Posterior vena cava (tissue), 2 donors: ENCODE data around the gene MTFMT. TPM values are rescaled to one million over a fixed set of nuclear protein-coding genes. Genes with fewer than 3 reads are reported as not detected.
"Not testable (repeated sequence)": the region's sequence is repeated elsewhere in the genome, so short reads cannot be mapped to it uniquely, and the experiment has no call there.

Experiments
- DNase-seq: peaks from one replicate; pipeline ENCODE4 v3.0.0-alpha.2; 2020; ENCODE audit warnings: low spot score
- intact Hi-C, 2 donors: fragments of 100-400 bp; cut with DNase I; formaldehyde crosslinking; loops; one replicate each; pipeline versions ENCODE4 v1.14.1 to v1.14.2; 2022 to 2023
- long read RNA-seq, 2 donors: library from polyadenylated mRNA; unstranded; transcript quantifications; one replicate each; pipeline ENCODE4 v2.0.0, GENCODE V29; 2020 to 2021
- total RNA-seq, 2 donors: library from RNA; stranded (reverse); fragmentation: NEBNext Ultra II Directional; extraction: Animal tissue kit (Norgen Biotek cat#: 25700); gene quantifications; one replicate each; pipeline ENCODE4 v1.2.1, GENCODE V29; 2021
- donor health status: DM: yes; HTN: yes; CAD: no.
- donor health status: DM: yes; HTN: yes; CAD: no.

Gene MTFMT
- total RNA-seq = 10 to 100 TPM; 14.9 to 20.0 TPM
- long read RNA-seq, donor 1, partial matches to known transcripts = 0 of 5 reads
- long read RNA-seq, donor 1, other reads (novel, unspliced or antisense) = 2 of 5 reads
- long read RNA-seq, donor 2, transcript MTFMT-201 (9 exons, 2,734 nt) = major isoform, 21 of 28 reads
- long read RNA-seq, donor 2, partial matches to known transcripts = 1 of 28 reads
- long read RNA-seq, donor 2, other reads (novel, unspliced or antisense) = 6 of 28 reads

DNA sequence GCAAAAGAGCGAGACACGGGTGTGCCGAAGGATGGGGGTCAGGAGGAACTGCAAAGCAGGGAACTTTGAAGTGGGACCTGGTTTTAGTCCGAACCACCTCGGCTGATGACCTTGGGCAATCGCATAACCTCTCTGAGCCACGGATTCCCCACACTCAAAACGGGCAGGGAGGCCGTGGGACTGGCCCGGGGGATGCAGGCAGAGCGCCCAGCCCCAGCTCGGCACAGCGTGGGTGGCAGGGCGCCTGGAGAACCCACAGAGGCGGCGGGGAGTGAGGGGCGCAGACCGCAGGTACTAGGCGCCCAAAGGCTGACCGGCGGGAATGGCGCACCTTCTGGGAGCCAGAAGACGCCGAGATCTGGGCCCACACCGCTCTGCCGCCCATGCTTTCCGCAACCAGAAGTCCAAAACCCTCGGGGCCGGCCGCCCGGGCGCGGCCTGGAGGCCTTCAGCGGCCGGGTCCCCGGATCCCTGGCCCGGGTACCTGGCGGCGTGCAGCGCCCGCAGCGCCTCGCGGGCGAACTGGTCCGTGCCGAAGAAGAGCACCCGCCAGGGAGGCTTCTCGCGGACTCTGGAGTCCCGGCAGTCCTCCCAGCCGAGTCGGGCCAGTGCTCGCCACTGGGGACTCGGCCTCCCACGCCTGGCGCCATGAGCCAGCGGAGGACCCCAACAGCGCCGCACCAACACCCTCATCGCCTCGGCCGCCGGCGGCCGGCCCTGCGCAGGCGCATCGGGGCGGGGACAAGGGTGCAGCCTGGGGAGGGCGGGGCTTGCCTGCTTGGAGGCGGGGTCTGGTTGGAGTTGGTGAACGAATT, at the start of gene MTFMT:
TSS of gene MTFMT (minus strand) at position 719 of the 815 bp plus-strand sequence. CDS start at position 693, 26 bp downstream.
- DNase-seq = peak; percentile 97
- intact Hi-C loops = no loop called here

DNA sequence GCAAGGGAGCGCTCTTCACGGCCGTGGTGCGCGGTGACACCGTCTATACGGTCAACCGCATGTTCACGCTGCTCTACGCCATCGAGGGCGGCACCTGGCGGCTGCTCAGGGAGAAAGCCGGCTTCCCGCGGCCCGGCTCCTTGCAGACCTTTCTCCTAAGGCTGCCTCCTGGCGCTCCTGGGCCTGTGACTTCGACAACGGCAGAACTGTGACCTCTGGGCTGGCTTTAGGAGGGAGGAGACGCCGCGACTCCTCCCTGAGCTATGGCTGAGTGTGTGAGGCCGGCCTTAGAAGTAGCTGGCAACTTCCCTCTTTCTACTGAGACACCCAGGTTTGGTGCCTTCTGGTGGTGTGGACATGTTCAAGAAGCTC, 48.5 kb upstream of the MTFMT start:
- intact Hi-C loops = no loop called here
- DNase-seq = peak; percentile 87

DNA sequence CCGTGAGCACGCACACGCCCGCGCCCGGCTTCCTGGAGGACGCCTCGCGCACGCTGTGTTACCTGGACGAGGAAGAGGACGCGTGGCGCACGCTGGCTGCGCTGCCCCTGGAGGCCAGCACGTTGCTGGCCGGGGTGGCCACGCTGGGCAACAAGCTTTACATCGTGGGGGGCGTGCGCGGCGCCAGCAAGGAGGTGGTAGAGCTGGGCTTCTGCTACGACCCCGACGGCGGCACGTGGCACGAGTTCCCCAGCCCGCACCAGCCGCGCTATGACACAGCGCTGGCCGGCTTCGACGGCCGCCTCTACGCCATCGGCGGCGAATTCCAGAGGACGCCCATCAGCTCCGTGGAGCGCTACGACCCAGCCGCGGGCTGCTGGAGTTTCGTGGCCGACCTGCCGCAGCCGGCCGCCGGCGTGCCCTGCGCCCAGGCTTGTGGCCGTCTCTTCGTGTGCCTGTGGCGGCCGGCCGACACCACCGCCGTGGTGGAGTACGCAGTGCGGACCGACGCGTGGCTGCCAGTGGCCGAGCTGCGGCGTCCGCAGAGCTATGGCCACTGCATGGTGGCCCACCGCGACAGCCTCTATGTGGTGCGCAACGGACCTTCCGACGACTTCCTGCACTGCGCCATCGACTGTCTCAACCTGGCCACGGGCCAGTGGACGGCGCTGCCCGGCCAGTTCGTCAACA, 48.0 kb upstream of the MTFMT start:
- DNase-seq = no peak

DNA sequence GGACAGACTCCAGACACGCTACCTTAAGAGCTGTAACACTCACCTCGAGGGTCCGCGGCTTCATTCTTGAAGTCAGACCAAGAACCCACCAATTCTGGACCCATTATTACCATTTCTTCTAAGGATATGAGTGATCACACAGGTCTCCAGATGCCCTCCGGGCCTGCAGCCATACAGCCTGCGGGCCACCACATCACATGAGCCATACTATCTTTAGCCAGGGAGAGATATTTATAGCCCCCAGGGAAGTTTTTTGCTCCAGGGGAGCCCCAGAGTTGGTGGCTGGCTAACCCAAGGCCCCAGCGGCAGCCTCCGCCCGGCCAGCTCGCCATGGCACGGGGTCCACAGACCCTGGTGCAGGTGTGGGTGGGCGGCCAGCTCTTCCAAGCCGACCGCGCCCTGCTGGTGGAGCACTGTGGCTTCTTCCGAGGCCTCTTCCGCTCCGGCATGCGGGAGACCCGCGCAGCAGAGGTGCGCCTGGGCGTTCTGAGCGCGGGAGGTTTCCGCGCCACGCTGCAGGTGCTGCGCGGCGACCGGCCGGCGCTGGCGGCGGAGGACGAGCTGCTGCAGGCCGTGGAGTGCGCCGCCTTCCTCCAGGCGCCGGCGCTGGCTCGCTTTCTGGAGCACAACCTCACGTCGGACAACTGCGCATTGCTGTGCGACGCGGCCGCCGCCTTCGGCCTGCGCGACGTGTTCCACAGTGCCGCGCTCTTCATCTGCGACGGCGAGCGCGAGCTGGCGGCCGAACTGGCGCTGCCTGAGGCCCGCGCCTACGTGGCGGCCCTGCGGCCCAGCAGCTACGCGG, 47.2 kb upstream of the MTFMT start, which contains the start of gene KBTBD13:
TSS of gene KBTBD13 (plus strand) at position 261 of the 805 bp plus-strand sequence. CDS start at position 331, 70 bp downstream.
- intact Hi-C loops = no loop called here
- no peak for DNase-seq

More for the DNA sequence above, 48.0 kb upstream of the MTFMT start:
- intact Hi-C loops = no loop called here

DNA sequence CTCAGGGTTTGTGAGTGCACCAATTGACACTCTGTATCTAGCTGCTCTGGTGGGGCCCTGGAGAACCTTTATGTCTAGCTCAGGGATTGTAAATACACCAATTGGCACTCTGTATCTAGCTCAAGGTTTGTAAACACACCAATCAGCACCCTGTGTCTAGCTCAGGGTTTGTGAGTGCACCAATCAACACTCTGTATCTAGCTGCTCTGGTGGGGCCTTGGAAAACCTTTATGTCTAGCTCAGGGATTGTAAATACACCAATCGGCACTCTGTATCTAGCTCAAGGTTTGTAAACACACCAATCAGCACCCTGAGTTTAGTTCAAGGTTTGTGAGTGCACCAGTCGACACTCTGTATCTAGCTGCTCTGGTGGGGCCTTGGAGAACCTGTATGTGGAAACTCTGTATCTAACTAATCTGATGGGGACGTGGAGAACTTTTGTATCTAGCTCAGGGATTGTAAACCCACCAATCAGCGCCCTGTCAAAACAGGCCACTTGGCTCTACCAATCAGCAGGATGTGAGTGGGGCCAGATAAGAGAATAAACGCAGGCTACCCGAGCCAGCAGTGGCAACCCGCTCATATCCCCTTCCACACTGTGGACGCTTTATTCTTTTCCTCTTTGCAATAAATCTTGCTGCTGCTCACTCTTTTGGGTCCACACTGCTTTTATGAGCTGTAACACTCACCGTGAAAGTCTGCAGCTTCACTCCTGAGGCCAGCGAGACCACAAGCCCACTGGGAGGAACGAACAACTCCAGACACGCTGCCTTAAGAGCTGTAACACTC, 46.4 kb upstream of the MTFMT start:
- intact Hi-C loops, DNase-seq: not testable (repeated sequence)

DNA sequence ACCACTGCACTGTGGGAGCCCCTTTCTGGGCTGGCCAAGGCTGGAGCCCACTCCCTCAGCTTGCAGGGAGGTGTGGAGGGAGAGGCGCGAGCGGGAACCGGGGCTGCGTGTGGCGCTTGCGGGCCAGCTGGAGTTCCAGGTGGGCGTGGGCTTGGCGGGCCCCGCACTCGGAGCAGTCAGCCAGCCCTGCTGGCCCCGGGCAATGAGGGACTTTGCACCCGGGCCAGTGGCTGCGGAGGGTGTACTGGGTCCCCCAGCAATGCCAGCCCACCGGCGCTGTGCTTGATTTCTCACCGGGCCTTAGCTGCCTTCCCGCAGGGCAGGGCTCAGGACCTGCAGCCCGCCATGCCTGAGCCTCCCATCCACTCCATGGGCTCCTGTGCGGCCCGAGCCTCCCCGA, 45.5 kb upstream of the MTFMT start:
- intact Hi-C loops, DNase-seq: not testable (repeated sequence)

DNA sequence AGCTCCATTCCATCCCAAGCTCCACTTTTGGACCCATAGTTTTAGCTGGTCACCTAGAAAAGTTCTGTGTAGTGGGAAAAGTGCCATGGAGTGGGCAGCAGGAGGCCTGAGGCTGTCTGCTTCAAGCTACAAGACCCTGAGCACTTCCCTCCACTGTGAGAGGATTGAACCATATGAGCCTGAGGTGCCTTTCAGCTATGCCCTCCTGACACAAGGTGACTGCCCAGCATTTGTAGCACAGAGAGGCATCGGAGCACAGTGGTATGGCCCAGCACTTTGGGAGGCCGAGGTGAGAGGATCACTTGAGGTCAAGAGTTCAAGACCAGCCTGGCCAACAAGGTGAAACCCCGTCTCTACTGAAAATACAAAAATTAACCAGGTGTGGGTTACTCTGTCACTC, 43.2 kb upstream of the MTFMT start:
- intact Hi-C loops = no loop called here
- no peak for DNase-seq

DNA sequence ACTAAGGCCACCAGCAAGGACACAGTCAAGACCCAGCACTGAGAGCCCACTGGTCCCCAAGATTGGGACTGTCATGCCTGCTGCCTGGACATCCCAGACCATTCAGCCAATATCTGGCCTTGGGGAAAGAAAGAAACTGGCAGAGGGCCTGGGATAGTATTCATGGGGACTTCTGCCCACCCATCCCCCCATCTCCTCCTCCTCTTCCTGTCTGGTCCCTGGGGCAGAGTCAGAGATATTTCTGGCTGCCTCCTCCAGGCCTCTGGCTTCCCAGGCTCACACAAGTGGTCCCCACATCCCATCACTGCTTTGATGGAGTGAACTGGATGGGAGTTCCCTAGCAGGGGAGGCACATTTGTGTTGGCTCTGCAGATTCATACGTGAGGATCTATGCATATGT, 42.6 kb upstream of the MTFMT start:
- intact Hi-C loops = no loop called here
- no peak for DNase-seq

DNA sequence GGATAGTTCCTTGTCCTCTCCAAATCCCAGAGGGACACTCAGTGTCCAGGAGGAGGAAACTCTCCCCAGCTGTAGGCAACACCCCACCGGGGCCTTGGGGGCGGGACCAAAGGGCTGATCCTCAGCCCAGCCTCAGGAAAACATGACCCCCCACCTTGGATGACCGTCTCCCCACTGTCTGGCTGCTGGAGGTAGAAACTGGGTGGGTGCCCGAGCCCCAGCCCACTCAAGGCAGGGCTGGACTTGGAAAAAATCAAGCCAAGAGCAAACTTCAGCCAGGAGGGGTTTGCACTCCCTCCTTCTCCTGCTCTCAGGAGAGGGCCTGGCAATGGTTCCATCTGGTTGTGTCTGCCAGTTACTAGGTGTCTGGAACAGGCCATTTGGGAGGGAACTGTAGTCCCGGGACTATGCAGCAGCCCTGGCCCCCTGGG, 42.0 kb upstream of the MTFMT start:
- no peak for DNase-seq
- intact Hi-C loops = no loop called here

DNA sequence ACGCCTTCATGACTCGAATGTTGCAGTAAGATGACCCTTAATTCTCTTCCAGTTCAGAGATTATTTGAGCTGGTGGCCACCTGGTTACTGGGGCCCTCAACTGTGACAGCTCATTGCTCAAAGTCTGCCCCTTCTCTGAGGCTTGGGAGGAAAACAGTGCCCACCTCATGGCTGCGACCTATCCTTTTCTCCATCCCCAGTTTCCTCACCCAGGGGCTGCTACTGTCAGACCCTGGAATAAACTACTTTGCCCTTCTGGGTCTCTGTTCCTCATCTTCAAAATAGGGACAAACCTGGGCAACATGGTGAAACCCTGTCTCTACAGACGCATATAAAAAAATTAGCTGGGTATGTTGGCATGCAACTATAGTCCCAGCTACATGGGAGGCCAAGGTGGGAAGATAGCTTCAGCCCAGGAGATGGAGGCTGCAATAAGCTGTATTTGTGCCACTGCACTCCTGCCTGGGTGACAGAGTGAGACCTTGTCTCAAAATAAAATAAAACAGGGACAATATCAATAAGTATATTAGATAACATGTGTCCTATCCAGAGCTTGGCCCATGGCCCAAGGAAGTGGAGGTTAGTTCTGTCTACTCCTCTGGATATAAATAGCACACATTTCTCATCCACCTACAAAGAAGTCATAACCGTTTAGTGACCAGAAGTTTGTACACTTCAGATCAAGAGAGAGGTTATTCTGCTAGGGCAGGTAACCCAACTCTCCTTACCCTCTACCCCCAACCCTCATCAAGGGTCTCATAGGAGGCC, 40.5 kb upstream of the MTFMT start:
- DNase-seq = no peak
- intact Hi-C loops = no loop called here

DNA sequence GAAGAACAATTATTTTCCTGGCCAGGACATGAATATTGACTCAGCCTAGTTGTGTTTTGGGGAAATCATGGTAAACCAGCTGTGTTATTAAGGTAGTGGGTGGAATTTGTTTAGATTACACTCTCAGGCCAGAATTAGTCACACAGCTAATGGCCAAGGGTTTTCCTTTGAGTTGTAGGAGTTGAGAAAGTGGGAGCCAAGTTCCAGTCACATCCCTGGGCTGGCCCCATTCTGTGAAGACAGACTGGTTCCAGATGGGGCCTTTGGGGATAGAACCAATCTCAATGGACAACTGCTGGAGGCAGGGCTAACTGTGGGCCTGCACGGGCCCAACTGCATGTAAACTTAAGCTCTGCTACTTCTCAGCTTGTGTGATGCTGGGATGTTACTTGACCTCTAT, 39.7 kb upstream of the MTFMT start:
- intact Hi-C loops = no loop called here
- DNase-seq = no peak

DNA sequence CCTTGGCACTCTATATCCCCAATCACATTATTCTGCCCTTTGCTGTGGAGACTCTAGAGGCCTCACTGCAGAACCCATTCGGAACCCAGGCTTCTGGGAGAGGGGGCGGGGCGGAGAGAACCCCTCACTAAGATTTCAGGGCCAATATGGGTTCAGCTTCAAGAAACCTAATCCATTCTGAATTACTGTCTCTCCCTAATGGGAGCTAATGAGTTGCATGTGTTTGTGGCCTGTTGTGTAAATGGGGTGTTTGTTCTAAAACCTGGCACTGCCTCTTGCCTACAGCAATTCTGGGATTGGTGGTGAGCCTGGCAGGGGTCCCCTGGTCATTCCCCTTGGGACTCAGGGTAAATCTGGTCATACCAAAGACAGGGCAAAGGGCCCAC, 39.0 kb upstream of the MTFMT start:
- DNase-seq = no peak

DNA sequence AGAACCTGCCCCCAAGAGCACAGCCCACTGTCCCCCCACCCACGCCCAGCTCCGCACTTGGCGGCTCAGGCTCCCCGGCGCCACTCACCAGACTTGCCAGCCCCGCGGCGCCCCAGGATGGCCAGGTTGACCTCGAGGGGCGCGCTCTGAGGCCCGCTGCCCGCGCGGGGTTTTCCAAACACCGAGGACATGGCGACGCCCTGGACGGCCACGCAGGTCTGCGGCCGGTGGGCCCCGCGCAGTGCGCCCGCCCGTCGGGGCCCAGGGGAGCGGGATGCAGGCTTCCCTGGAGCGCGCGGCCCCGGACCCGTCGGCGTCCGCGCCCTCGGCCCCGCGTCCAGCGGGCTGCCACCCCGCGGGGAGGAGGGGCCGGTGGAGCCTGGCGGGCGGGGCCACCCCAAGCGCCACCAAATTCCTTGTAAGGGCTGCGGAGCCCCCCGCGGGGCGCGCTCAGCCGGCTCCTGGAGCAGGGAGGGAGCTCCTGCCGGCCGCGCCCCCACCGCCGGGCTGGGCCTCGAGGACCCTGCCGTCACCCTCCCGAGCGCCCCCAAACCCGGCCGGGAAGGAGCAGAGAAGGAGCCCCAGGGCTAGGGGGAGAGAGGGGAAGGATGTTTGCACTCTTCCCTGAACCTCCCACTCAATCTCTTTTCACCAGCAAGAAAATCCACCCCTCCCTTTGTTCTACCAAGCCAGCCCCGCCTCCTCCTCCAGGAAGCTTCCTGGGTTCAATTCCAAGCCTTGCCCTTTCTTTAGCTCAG, 38.4 kb upstream of the MTFMT start, which contains the start of gene RASL12:
TSS of gene RASL12 (minus strand) at position 347 of the 758 bp plus-strand sequence. CDS start at position 191, 156 bp downstream.
- DNase-seq = no peak
- intact Hi-C loops = no loop called here

More for the DNA sequence above, 39.0 kb upstream of the MTFMT start:
- intact Hi-C loops = no loop called here

DNA sequence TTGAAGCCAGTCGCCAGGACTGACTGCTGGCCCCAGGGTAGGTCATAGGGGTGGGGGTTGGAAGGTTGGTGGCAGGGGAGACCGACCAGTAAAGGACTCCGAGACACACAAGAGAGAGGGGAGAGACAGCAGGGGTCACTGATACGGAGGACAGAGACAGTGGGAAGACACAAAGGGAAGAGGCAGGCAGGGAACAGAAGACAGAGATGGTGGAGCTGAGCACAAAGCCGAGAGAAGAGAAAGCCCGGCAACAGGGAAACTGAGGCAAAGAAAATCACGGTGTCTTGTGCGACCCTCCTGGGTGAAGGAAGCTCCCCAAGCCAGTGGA, 37.8 kb upstream of the MTFMT start:
- intact Hi-C loops = no loop called here
- no peak for DNase-seq

DNA sequence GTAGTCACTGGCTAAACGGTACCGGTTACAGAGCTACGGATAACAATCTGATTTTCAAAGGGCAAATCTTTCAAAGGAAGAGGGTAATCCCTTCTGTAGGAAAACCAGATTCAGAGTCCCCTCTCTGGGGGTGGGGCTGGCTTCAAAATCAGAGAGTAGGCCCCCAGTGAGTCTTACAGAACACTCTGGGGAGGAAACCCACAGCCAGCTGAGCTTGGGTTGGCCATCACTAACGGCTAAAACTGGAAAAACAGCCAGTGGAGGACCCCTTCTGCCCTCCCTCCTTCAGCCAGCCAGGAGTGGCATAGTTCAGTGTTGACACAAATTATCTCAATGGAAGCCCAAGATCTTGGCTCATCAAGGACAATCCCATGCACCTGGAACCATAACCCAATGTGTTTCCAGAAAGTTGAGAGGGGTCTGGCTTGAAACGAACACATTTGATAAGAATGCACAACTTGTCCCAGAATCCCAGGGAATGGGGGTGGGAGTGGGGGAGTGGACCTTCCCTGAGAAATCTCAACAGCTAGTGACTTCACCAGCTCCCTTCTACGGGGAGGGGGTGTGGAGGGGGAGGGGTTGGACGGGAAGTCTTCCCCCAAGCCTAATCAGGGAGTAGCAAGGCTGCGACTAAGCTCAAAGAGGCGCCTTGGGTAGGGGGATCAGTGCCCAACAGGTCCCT, 37.3 kb upstream of the MTFMT start:
- DNase-seq = no peak
- intact Hi-C loops = no loop called here

DNA sequence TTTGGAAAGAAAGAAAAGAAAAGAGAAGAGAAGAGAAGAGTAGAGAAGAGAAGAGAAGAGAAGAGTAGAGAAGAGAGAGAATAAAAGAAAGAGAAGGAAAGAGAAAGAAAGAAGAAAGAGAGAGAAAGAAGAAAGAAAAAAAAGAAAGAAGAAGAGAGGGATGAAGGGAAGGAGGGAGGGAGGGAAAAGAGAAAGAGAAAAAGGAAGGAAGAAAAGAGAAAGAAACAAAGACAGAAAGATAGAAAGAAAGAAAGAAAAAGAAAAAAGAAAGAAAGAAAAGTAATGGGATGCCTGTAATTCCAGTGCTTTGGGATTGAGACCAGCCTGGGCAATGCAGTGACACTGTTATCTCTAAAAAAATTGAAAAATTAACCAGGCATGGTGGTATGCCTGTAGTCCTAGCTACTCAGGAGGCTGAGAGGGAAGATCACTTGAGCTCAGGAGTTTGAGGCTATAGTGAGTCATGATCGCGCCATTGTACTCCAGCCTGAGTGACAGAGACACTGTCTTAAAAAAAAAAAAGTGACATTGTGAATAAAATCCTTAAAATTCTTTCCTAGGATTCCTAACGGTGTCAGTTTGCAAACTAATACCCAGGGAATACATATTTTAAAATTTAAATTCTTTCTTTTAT, 36.7 kb upstream of the MTFMT start:
- intact Hi-C loops = no loop called here
- DNase-seq = no peak
